GM23338 (cell line): ENCODE measurements around the gene OCA2. TPM values are rescaled to one million over a fixed set of nuclear protein-coding genes. Genes with fewer than 3 reads are reported as not detected.

ENCODE experiments used
- ATAC-seq: fragments of 200-7000 bp; cut with Tn5 transposase; 3 replicates; pipeline ENCODE4 v1.9.1; 2020
- DNase-seq: peaks from one replicate; pipeline ENCODE4 v3.0.0-alpha.2; 2015; ENCODE audit warnings: low spot score
- H2AFZ ChIP-seq: fragments of 200-600 bp; sonication (generic); 2 replicates; pipeline ENCODE4 v1.8.0; 2016; ENCODE audit warnings: antibody characterized with exemption, mild to moderate bottlenecking, moderate library complexity
- H3F3A ChIP-seq: fragments of 200-600 bp; sonication (generic); replicated peaks from 2 replicates; pipeline ENCODE4 v1.8.0; 2017; ENCODE audit warnings: antibody characterized with exemption, mixed run types, low read depth
- H3K27ac ChIP-seq: fragments of 200-600 bp; sonication (generic); 2 replicates; pipeline ENCODE4 v1.6.1; 2016; ENCODE audit warnings: low read depth
- H3K27me3 ChIP-seq: fragments of 200-600 bp; sonication (generic); 2 replicates; pipeline ENCODE4 v1.8.0; 2016; ENCODE audit warnings: mild to moderate bottlenecking, mixed run types, moderate library complexity; ENCODE audit not compliant: insufficient read depth
- H3K36me3 ChIP-seq: fragments of 200-600 bp; sonication (generic); 2 replicates; pipeline ENCODE4 v1.8.0; 2016; ENCODE audit warnings: mild to moderate bottlenecking; ENCODE audit not compliant: insufficient read depth
- H3K4me1 ChIP-seq: fragments of 200-600 bp; sonication (generic); 2 replicates; pipeline ENCODE4 v1.8.0; 2016; ENCODE audit warnings: mild to moderate bottlenecking, moderate library complexity; ENCODE audit not compliant: insufficient read depth
- H3K4me2 ChIP-seq: fragments of 200-600 bp; sonication (generic); 2 replicates; pipeline ENCODE4 v1.7.1; 2017; ENCODE audit warnings: mixed run types
- H3K4me3 ChIP-seq: fragments of 200-600 bp; sonication (generic); 2 replicates; pipeline ENCODE4 v1.6.1; 2016; ENCODE audit warnings: mixed run types
- H3K79me2 ChIP-seq: fragments of 200-600 bp; sonication (generic); replicated peaks from 2 replicates; pipeline ENCODE4 v1.8.0; 2017; ENCODE audit warnings: mild to moderate bottlenecking; ENCODE audit not compliant: insufficient read depth
- H3K9me2 ChIP-seq: fragments of 200-600 bp; sonication (generic); 2 replicates; pipeline ENCODE4 v1.8.0; 2017; ENCODE audit not compliant: insufficient read depth
- H4K20me1 ChIP-seq: fragments of 200-600 bp; sonication (generic); replicated peaks from 2 replicates; pipeline ENCODE4 v1.8.0; 2017; ENCODE audit warnings: mild to moderate bottlenecking; ENCODE audit not compliant: insufficient read depth
- H3K27ac Mint-ChIP-seq: 2 replicates; pipeline ENCODE4 v1.8.0; 2020; ENCODE audit warnings: inconsistent platforms, mild to moderate bottlenecking, moderate library complexity, mixed read lengths
- H3K27me3 Mint-ChIP-seq: 3 replicates; pipeline ENCODE4 v1.8.0; 2022; ENCODE audit warnings: low read depth, mild to moderate bottlenecking, moderate library complexity, mixed read lengths, inconsistent platforms; ENCODE audit not compliant: insufficient read depth, poor library complexity
- H3K36me3 Mint-ChIP-seq: 3 replicates; pipeline ENCODE4 v1.8.0; 2021; ENCODE audit warnings: low read depth, mild to moderate bottlenecking, inconsistent platforms, moderate library complexity, mixed read lengths
- H3K4me1 Mint-ChIP-seq: 3 replicates; pipeline ENCODE4 v1.8.0; 2020; ENCODE audit warnings: mild to moderate bottlenecking, inconsistent platforms, mixed read lengths
- H3K4me3 Mint-ChIP-seq: 3 replicates; pipeline ENCODE4 v1.8.0; 2021; ENCODE audit warnings: moderate library complexity, mild to moderate bottlenecking, inconsistent platforms, mixed read lengths
- H3K9me3 Mint-ChIP-seq: 3 replicates; pipeline ENCODE4 v1.8.0; 2020; ENCODE audit warnings: moderate library complexity, mild to moderate bottlenecking, inconsistent platforms, mixed read lengths
- CREB1 ChIP-seq: fragments of 250-450 bp; sonication (Bioruptor Pico); IDR thresholded peaks from 2 replicates; pipeline ENCODE4 v1.5.0; 2020; ENCODE audit warnings: low read depth, mild to moderate bottlenecking, moderate library complexity
- CTCF ChIP-seq, 2 experiments: fragments of 200-600 bp in 1 of 2; sonication (generic) in 1 of 2; conservative IDR thresholded peaks; 2 replicates each; pipeline versions ENCODE4 v1.5.1 to v1.6.1; 2016 to 2017; ENCODE audit warnings: antibody characterized with exemption in 2 of 2, low read depth in 2 of 2, mild to moderate bottlenecking in 2 of 2, moderate library complexity in 1 of 2
- EZH2 ChIP-seq: fragments of 200-600 bp; sonication (generic); IDR thresholded peaks from one replicate; pipeline ENCODE4 v1.8.0; 2017; ENCODE audit warnings: antibody characterized with exemption, mild to moderate bottlenecking, low read depth; ENCODE audit not compliant: unreplicated experiment
- EZH2phosphoT487 ChIP-seq: fragments of 200-600 bp; sonication (generic); IDR thresholded peaks from one replicate; pipeline ENCODE4 v1.8.1; 2018; ENCODE audit warnings: antibody characterized with exemption; ENCODE audit not compliant: unreplicated experiment
- NANOG ChIP-seq: IDR thresholded peaks from 2 replicates; pipeline ENCODE4 v1.6.1; 2016; ENCODE audit warnings: antibody characterized with exemption, borderline replicate concordance
- POLR2AphosphoS5 ChIP-seq: IDR thresholded peaks from 2 replicates; pipeline ENCODE4 v1.6.1; 2016; ENCODE audit warnings: antibody characterized with exemption, low read depth
- ZNF114 ChIP-seq: fragments of 250-450 bp; sonication (Bioruptor Pico); IDR thresholded peaks from 2 replicates; pipeline ENCODE4 v1.5.0; 2020; ENCODE audit warnings: mild to moderate bottlenecking, moderate library complexity
- polyA plus RNA-seq: library from polyadenylated mRNA; unstranded; fragments of >200 nt; fragmentation: Nextera tagmentation; extraction: Ambion mirVana; gene quantifications from 2 replicates; pipeline ENCODE4 v1.2.1, GENCODE V29; 2016
- total RNA-seq: library from RNA; depleted of rRNA; stranded (reverse); fragments of >200 nt; shearing (Covaris generic); gene quantifications from 2 replicates; pipeline ENCODE4 v1.2.3, GENCODE V29; 2014
- TF ChIP-seq, protein P1 (sequence below): IDR thresholded peaks from one replicate; pipeline ENCODE4 v1.6.1; 2018; ENCODE audit warnings: antibody characterized with exemption; ENCODE audit not compliant: unreplicated experiment
- TF ChIP-seq, protein P2 (sequence below): fragments of 250-450 bp; sonication (Bioruptor Pico); IDR thresholded peaks from 2 replicates; pipeline ENCODE4 v1.5.0; 2020; ENCODE audit warnings: mild to moderate bottlenecking, moderate library complexity

OCA2 gene
- total and polyA plus RNA-seq, 2 experiments from 2014 or later, result 0.40 to 0.69 TPM

DNA sequence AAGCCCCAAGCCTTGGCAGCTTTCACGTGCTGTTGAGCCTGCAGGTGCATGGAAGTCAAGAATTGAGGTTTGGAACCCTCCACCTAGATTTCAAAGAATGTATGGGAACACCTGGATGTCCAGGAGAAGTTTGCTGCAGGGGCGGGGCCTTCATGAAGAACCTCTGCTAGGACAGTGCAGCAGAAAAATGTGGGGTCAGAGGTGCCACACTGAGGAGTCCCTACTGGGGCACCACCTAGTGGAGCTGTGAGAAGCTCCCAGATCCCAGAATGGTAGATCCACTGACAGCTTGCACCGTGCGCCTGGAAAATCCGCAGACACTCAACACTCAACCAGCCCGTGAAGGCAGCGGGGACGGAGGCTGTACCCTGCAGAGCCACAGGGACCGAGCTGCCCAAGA is 201.6 kb downstream of the OCA2 start:
- Mint-ChIP-seq H3K27me3 (no peaks in the 10 kb centered on the region), H3K36me3 (peaks cover 22% of the 10 kb centered on the region), H3K4me1 (peaks cover 8% of the 10 kb centered on the region), H3K27ac (no peak overlapping the region), H3K9me3 (peaks cover 32% of the 10 kb centered on the region), H3K4me3 (no peak overlapping the region)
- H3K4me2 ChIP-seq, result no peak overlapping the region
- no peak for ATAC-seq
- DNase-seq, result no peak
- TF ChIP-seq POLR2AphosphoS5 (no peak), EZH2 (no peak), EZH2phosphoT487 (no peak), NANOG (no peak), CTCF (conservative IDR thresholded peaks at IDR 0.05; ENCODE audit: low read depth in 2 of 2) (peak in 1 of 2 experiments; percentile 23; a peak in 2 of 4 replicates)
- peaks cover 6% of the 10 kb centered on the region for H3K9me2 ChIP-seq
- no peaks in the 10 kb centered on the region for H3K27me3 ChIP-seq
- H3K36me3 ChIP-seq, result no peaks in the 10 kb centered on the region
- no peak overlapping the region for H3K4me3 ChIP-seq
- no peak overlapping the region for H3K27ac ChIP-seq
- no peaks in the 10 kb centered on the region for H3K79me2 ChIP-seq
- H2AFZ ChIP-seq, result no peak overlapping the region
- H3K4me1 ChIP-seq, result no peaks in the 10 kb centered on the region
- H3F3A ChIP-seq, result no peaks in the 10 kb centered on the region
- H4K20me1 ChIP-seq, result no peaks in the 10 kb centered on the region

GRCh38 chr15:27894645-27895044 is 204.5 kb downstream of the OCA2 start:
- Histone ChIP-seq H3K27me3 (no peaks in the 10 kb centered on the region), H3K4me1 (no peaks in the 10 kb centered on the region), H3K27ac (no peak overlapping the region), H3K36me3 (peaks cover 7% of the 10 kb centered on the region; the same call in 1 of the 2 replicates), H3K4me2 (no peak overlapping the region), H3K9me2 (peaks cover 6% of the 10 kb centered on the region; the same call in 1 of the 2 replicates), H3F3A (no peaks in the 10 kb centered on the region), H3K4me3 (no peak overlapping the region), H3K79me2 (no peaks in the 10 kb centered on the region), H4K20me1 (no peaks in the 10 kb centered on the region), H2AFZ (no peak overlapping the region)
- no peaks in the 10 kb centered on the region for H3K27me3 Mint-ChIP-seq
- H3K36me3 Mint-ChIP-seq, result peaks cover 31% of the 10 kb centered on the region
- no peak overlapping the region for H3K27ac Mint-ChIP-seq
- peaks cover under 1% of the 10 kb centered on the region; the same call in 1 of the 3 replicates for H3K4me1 Mint-ChIP-seq
- ATAC-seq (no peak), DNase-seq (no peak)
- peaks cover 53% of the 10 kb centered on the region for H3K9me3 Mint-ChIP-seq
- H3K4me3 Mint-ChIP-seq, result no peak overlapping the region
- TF ChIP-seq POLR2AphosphoS5 (no peak), ZNF114 (CRISPR knock-in tag) (no peak), CREB1 (CRISPR knock-in tag) (no peak), EZH2phosphoT487 (no peak), EZH2 (no peak), NANOG (no peak)
- TF ChIP-seq, protein P1, sequence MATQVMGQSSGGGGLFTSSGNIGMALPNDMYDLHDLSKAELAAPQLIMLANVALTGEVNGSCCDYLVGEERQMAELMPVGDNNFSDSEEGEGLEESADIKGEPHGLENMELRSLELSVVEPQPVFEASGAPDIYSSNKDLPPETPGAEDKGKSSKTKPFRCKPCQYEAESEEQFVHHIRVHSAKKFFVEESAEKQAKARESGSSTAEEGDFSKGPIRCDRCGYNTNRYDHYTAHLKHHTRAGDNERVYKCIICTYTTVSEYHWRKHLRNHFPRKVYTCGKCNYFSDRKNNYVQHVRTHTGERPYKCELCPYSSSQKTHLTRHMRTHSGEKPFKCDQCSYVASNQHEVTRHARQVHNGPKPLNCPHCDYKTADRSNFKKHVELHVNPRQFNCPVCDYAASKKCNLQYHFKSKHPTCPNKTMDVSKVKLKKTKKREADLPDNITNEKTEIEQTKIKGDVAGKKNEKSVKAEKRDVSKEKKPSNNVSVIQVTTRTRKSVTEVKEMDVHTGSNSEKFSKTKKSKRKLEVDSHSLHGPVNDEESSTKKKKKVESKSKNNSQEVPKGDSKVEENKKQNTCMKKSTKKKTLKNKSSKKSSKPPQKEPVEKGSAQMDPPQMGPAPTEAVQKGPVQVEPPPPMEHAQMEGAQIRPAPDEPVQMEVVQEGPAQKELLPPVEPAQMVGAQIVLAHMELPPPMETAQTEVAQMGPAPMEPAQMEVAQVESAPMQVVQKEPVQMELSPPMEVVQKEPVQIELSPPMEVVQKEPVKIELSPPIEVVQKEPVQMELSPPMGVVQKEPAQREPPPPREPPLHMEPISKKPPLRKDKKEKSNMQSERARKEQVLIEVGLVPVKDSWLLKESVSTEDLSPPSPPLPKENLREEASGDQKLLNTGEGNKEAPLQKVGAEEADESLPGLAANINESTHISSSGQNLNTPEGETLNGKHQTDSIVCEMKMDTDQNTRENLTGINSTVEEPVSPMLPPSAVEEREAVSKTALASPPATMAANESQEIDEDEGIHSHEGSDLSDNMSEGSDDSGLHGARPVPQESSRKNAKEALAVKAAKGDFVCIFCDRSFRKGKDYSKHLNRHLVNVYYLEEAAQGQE, result no peak
- TF ChIP-seq, protein P2, sequence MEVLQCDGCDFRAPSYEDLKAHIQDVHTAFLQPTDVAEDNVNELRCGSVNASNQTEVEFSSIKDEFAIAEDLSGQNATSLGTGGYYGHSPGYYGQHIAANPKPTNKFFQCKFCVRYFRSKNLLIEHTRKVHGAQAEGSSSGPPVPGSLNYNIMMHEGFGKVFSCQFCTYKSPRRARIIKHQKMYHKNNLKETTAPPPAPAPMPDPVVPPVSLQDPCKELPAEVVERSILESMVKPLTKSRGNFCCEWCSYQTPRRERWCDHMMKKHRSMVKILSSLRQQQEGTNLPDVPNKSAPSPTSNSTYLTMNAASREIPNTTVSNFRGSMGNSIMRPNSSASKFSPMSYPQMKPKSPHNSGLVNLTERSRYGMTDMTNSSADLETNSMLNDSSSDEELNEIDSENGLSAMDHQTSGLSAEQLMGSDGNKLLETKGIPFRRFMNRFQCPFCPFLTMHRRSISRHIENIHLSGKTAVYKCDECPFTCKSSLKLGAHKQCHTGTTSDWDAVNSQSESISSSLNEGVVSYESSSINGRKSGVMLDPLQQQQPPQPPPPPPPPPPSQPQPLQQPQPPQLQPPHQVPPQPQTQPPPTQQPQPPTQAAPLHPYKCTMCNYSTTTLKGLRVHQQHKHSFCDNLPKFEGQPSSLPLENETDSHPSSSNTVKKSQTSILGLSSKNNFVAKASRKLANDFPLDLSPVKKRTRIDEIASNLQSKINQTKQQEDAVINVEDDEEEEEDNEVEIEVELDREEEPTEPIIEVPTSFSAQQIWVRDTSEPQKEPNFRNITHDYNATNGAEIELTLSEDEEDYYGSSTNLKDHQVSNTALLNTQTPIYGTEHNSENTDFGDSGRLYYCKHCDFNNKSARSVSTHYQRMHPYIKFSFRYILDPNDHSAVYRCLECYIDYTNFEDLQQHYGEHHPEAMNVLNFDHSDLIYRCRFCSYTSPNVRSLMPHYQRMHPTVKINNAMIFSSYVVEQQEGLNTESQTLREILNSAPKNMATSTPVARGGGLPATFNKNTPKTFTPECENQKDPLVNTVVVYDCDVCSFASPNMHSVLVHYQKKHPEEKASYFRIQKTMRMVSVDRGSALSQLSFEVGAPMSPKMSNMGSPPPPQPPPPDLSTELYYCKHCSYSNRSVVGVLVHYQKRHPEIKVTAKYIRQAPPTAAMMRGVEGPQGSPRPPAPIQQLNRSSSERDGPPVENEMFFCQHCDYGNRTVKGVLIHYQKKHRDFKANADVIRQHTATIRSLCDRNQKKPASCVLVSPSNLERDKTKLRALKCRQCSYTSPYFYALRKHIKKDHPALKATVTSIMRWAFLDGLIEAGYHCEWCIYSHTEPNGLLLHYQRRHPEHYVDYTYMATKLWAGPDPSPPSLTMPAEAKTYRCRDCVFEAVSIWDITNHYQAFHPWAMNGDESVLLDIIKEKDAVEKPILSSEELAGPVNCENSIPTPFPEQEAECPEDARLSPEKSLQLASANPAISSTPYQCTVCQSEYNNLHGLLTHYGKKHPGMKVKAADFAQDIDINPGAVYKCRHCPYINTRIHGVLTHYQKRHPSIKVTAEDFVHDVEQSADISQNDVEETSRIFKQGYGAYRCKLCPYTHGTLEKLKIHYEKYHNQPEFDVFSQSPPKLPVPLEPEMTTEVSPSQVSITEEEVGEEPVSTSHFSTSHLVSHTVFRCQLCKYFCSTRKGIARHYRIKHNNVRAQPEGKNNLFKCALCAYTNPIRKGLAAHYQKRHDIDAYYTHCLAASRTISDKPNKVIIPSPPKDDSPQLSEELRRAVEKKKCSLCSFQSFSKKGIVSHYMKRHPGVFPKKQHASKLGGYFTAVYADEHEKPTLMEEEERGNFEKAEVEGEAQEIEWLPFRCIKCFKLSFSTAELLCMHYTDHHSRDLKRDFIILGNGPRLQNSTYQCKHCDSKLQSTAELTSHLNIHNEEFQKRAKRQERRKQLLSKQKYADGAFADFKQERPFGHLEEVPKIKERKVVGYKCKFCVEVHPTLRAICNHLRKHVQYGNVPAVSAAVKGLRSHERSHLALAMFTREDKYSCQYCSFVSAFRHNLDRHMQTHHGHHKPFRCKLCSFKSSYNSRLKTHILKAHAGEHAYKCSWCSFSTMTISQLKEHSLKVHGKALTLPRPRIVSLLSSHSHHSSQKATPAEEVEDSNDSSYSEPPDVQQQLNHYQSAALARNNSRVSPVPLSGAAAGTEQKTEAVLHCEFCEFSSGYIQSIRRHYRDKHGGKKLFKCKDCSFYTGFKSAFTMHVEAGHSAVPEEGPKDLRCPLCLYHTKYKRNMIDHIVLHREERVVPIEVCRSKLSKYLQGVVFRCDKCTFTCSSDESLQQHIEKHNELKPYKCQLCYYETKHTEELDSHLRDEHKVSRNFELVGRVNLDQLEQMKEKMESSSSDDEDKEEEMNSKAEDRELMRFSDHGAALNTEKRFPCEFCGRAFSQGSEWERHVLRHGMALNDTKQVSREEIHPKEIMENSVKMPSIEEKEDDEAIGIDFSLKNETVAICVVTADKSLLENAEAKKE (CRISPR knock-in tag), result no peak
